ENCODE measurements around the gene ATG9A.

Gene ATG9A

DNA sequence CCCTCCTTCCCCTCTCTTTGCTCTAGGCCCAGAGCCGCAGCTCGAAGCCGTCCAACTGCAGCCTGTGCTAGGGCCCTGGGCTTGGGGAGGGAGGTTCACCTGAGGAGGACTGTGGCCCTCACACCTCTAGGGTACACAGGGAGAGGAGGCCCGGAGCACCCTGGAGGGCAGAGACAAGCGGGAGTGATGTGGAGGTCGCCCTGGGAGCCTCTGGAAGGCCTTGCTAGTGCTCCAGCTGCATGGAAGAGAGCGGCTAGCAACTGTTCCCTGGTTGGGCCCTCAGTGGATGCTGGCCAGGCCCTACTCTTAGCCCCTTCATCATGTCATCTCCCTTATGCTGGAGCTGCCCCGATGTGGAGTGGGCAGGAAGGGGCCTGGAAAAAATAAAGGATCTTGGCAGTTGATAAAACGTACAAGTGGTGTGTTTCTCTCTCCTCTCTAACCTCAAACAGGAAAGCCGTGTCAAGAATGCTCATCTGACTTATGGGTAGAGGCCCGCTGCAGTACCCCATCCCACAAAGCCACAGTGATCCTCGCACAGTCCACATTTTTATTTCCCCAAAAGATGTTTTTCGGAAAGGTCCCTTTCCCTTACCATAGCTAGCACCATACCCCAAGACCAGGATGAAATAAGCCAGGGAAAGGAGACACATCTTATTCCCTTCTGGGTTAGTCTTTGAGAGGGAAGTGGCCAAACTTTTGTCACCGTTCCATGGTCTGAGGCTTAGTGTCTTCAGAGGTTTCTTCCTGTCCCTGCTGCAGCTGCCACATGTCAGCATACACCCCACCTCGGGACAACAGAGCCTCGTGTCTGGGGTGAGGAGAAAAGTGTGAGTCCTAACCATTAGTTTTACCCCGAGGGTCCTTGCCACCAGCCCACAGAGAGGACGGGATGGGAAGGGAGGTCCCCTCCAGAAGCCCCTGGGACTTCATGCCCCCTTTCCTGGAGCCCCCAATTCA is 19.9 kb downstream of the ATG9A start:
- Histone ChIP-seq H3K4me3 (ENCODE audit: low read length) (no peak overlapping the region), H3K27me3 (replicated peaks; ENCODE audit: insufficient read depth, low read length) (no peaks in the 10 kb centered on the region), H3K9me3 (replicated peaks; ENCODE audit: insufficient read depth, low read length) (no peaks in the 10 kb centered on the region), H3K27ac (ENCODE audit: low read length) (no peak overlapping the region), H3K79me2 (ENCODE audit: low read length) (peaks cover 12% of the 10 kb centered on the region; the same call in 1 of the 2 replicates), H4K20me1 (ENCODE audit: insufficient read depth, low read length) (no peaks in the 10 kb centered on the region), H3F3A (ENCODE audit: insufficient read depth, low read length) (peaks cover 13% of the 10 kb centered on the region), H2AFZ (ENCODE audit: low read length) (no peak overlapping the region), H3K9ac (ENCODE audit: low read length) (no peak overlapping the region), H3K4me1 (ENCODE audit: low read length) (peaks cover 10% of the 10 kb centered on the region; the same call in 1 of the 2 replicates), H3K9me2 (replicated peaks; ENCODE audit: insufficient read depth, low read length) (no peaks in the 10 kb centered on the region), H3K4me2 (ENCODE audit: low read depth, low read length) (no peak overlapping the region), H3K36me3 (replicated peaks; ENCODE audit: insufficient read depth, low read length) (no peaks in the 10 kb centered on the region)
- DNase-seq, result no peak
- no peak for TF ChIP-seq EZH2 (optimal IDR thresholded peaks at IDR 0.05; ENCODE audit: low read depth, low read length)
- no peak for TF ChIP-seq EZH2phosphoT487 (IDR thresholded peaks at IDR 0.05; ENCODE audit: low read length)
- TF ChIP-seq, protein P1, sequence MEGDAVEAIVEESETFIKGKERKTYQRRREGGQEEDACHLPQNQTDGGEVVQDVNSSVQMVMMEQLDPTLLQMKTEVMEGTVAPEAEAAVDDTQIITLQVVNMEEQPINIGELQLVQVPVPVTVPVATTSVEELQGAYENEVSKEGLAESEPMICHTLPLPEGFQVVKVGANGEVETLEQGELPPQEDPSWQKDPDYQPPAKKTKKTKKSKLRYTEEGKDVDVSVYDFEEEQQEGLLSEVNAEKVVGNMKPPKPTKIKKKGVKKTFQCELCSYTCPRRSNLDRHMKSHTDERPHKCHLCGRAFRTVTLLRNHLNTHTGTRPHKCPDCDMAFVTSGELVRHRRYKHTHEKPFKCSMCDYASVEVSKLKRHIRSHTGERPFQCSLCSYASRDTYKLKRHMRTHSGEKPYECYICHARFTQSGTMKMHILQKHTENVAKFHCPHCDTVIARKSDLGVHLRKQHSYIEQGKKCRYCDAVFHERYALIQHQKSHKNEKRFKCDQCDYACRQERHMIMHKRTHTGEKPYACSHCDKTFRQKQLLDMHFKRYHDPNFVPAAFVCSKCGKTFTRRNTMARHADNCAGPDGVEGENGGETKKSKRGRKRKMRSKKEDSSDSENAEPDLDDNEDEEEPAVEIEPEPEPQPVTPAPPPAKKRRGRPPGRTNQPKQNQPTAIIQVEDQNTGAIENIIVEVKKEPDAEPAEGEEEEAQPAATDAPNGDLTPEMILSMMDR (IDR thresholded peaks at IDR 0.05; ENCODE audit: low read length), result no peak

DNA sequence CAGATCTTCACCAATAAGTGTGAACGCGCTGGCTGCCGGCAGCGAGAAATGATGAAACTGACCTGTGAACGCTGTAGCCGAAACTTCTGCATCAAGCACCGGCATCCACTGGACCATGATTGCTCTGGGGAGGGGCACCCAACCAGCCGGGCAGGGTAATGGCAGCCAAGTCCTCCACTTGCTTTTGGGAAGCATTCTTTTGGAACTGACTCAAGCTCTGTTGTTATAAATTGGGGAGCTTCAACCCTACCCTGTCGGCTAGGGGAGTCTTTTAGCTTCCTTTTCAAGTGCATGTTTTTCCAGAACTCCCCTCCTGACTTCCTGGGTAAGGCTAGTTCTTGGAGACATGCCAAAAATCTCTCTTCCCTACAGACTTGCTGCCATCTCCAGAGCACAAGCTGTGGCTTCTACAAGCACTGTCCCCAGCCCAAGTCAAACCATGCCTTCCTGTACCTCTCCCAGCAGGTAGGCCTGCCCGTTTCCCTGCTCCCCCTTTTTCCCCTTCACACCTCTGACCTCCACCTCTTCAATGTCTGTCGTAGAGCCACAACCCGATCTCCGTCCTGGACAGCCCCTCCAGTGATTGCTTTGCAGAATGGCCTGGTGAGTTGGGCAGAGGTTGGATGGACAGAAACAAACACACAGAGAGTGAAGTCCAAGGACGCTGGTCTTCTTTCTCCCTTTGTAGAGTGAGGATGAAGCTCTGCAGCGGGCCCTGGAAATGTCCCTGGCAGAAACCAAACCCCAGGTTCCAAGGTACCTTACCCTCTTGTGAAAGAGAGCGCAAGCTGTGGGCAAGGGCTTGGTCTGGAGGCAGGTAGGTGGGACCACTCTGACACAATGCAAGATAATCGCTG is 21.3 kb downstream of the ATG9A start:
- Histone ChIP-seq H3K9ac (ENCODE audit: low read length) (no peak overlapping the region), H3K79me2 (ENCODE audit: low read length) (peaks cover 12% of the 10 kb centered on the region; the same call in 1 of the 2 replicates), H3K27me3 (replicated peaks; ENCODE audit: insufficient read depth, low read length) (no peaks in the 10 kb centered on the region), H3K4me1 (ENCODE audit: low read length) (peaks cover 10% of the 10 kb centered on the region; the same call in 1 of the 2 replicates), H3K9me3 (replicated peaks; ENCODE audit: insufficient read depth, low read length) (no peaks in the 10 kb centered on the region), H3K4me2 (ENCODE audit: low read depth, low read length) (peak overlapping the region; percentile 88; the same call in 1 of the 2 replicates), H4K20me1 (ENCODE audit: insufficient read depth, low read length) (no peaks in the 10 kb centered on the region), H3K27ac (ENCODE audit: low read length) (no peak overlapping the region), H3K4me3 (ENCODE audit: low read length) (no peak overlapping the region), H3F3A (ENCODE audit: insufficient read depth, low read length) (peaks cover 13% of the 10 kb centered on the region), H3K36me3 (replicated peaks; ENCODE audit: insufficient read depth, low read length) (no peaks in the 10 kb centered on the region), H2AFZ (ENCODE audit: low read length) (no peak overlapping the region), H3K9me2 (replicated peaks; ENCODE audit: insufficient read depth, low read length) (no peaks in the 10 kb centered on the region)
- no peak for DNase-seq
- no peak for TF ChIP-seq EZH2phosphoT487 (IDR thresholded peaks at IDR 0.05; ENCODE audit: low read length)
- TF ChIP-seq EZH2 (optimal IDR thresholded peaks at IDR 0.05; ENCODE audit: low read depth, low read length), result no peak
- TF ChIP-seq, protein P1 (IDR thresholded peaks at IDR 0.05; ENCODE audit: low read length), result no peak

- no peaks in the 10 kb centered on the region for H3K9me2 ChIP-seq (replicated peaks; ENCODE audit: insufficient read depth, low read length)
- peak overlapping the region; percentile 81; the same call in 1 of the 2 replicates for H3K9ac ChIP-seq (ENCODE audit: low read length)
- no peaks in the 10 kb centered on the region for H3K36me3 ChIP-seq (replicated peaks; ENCODE audit: insufficient read depth, low read length)
- TF ChIP-seq EZH2phosphoT487 (IDR thresholded peaks at IDR 0.05; ENCODE audit: low read length) (no peak), EZH2 (optimal IDR thresholded peaks at IDR 0.05; ENCODE audit: low read depth, low read length) (no peak)
- TF ChIP-seq, protein P1 (IDR thresholded peaks at IDR 0.05; ENCODE audit: low read length), result no peak
- no peak for DNase-seq
- H3K4me3 ChIP-seq (ENCODE audit: low read length), result peak overlapping the region; percentile 84
- H3F3A ChIP-seq (ENCODE audit: insufficient read depth, low read length), result peaks cover 13% of the 10 kb centered on the region
- H3K27ac ChIP-seq (ENCODE audit: low read length), result peak overlapping the region; percentile 79; the same call in 1 of the 2 replicates
- H3K4me2 ChIP-seq (ENCODE audit: low read depth, low read length), result peak overlapping the region; percentile 88
- peaks cover 10% of the 10 kb centered on the region; the same call in 1 of the 2 replicates for H3K4me1 ChIP-seq (ENCODE audit: low read length)
- H3K79me2 ChIP-seq (ENCODE audit: low read length), result peaks cover 12% of the 10 kb centered on the region; the same call in 1 of the 2 replicates
- H3K9me3 ChIP-seq (replicated peaks; ENCODE audit: insufficient read depth, low read length), result no peaks in the 10 kb centered on the region
- no peaks in the 10 kb centered on the region for H3K27me3 ChIP-seq (replicated peaks; ENCODE audit: insufficient read depth, low read length)
- H4K20me1 ChIP-seq (ENCODE audit: insufficient read depth, low read length), result no peaks in the 10 kb centered on the region
- H2AFZ ChIP-seq (ENCODE audit: low read length), result no peak overlapping the region
Observed at GRCh38 chr2:219207134-219207883, 22.1 kb downstream of the ATG9A start.

Measured in MM.1S (cell line).